K562 (cell line): ENCODE results near the gene TTN. TPM values are rescaled to one million over a fixed set of nuclear protein-coding genes. Genes with fewer than 3 reads are reported as not detected.

Experiments used
- ATF3 ChIP-seq, 2 experiments: fragments of 450-650 bp in 1 of 2; sonication (generic) in 1 of 2; formaldehyde crosslinking in 1 of 2; IDR thresholded peaks in 1 of 2; conservative IDR thresholded peaks in 1 of 2; 2 replicates each; pipeline versions ENCODE4 v1.6.1 to v1.8.1; 2016 to 2023; ENCODE audit warnings: mild to moderate bottlenecking in 2 of 2, moderate library complexity in 2 of 2, inconsistent platforms in 1 of 2, missing genetic modification reagents in 1 of 2
- C11orf30 ChIP-seq: fragments of 450-650 bp; IDR thresholded peaks from 2 replicates; pipeline ENCODE4 v1.6.1; 2016; ENCODE audit warnings: low read depth, mild to moderate bottlenecking
- CBX1 ChIP-seq: sonication (generic); IDR thresholded peaks from 2 replicates; pipeline ENCODE4 v1.6.1; 2016; ENCODE audit warnings: antibody characterized with exemption, low read depth, mild to moderate bottlenecking
- CEBPB ChIP-seq: fragments of 450-650 bp; IDR thresholded peaks from 2 replicates; pipeline ENCODE4 v1.6.1; 2016; ENCODE audit warnings: missing genetic modification characterization, missing compliant biosample characterization
- CHD4 ChIP-seq: fragments of 200-600 bp; sonication (generic); IDR thresholded peaks from 3 replicates; pipeline ENCODE4 v1.6.1; 2012; ENCODE audit warnings: low read depth, mild to moderate bottlenecking, mixed read lengths, low read length, inconsistent platforms; ENCODE audit not compliant: insufficient read depth, insufficient replicate concordance, poor library complexity, severe bottlenecking
- CREM ChIP-seq: IDR thresholded peaks from 2 replicates; pipeline ENCODE4 v1.6.1; 2014; ENCODE audit warnings: antibody characterized with exemption, low read depth
- FOXK2 ChIP-seq, 2 experiments: fragments of 450-650 bp; IDR thresholded peaks in 1 of 2; conservative IDR thresholded peaks in 1 of 2; 2 replicates each; pipeline ENCODE4 v1.6.1; 2016; ENCODE audit warnings: low read depth in 2 of 2, mild to moderate bottlenecking in 1 of 2
- GABPA ChIP-seq: fragments of 200-800 bp; sonication (Bioruptor generic); conservative IDR thresholded peaks from 2 replicates; pipeline ENCODE4 v1.6.1; 2016; ENCODE audit warnings: low read depth, missing genetic modification characterization, missing compliant biosample characterization
- GTF2E2 ChIP-seq: fragments of 200-800 bp; sonication (Bioruptor generic); IDR thresholded peaks from 2 replicates; pipeline ENCODE4 v1.6.1; 2016; ENCODE audit warnings: missing genetic modification characterization, missing compliant biosample characterization
- MBD2 ChIP-seq: sonication (generic); IDR thresholded peaks from 2 replicates; pipeline ENCODE4 v1.6.1; 2016; ENCODE audit warnings: low read depth, borderline replicate concordance
- MED1 ChIP-seq: sonication (generic); formaldehyde crosslinking; IDR thresholded peaks from 2 replicates; pipeline ENCODE4 v1.8.1; 2023; ENCODE audit warnings: missing genetic modification reagents, borderline replicate concordance
- MTA3 ChIP-seq: fragments of 450-650 bp; formaldehyde crosslinking; IDR thresholded peaks from 2 replicates; pipeline ENCODE4 v1.6.1; 2017; ENCODE audit warnings: mild to moderate bottlenecking, borderline replicate concordance
- PHF20 ChIP-seq: fragments of 450-650 bp; IDR thresholded peaks from 2 replicates; pipeline ENCODE4 v1.6.1; 2018; ENCODE audit not compliant: partially characterized antibody
- POLR2AphosphoS2 ChIP-seq: IDR thresholded peaks from 2 replicates; pipeline ENCODE4 v1.6.1; 2012; ENCODE audit warnings: low read length, improper control_type of control experiment
- RB1 ChIP-seq: fragments of 450-650 bp; IDR thresholded peaks from 2 replicates; pipeline ENCODE4 v1.6.1; 2017; ENCODE audit warnings: low read depth, mild to moderate bottlenecking
- SMARCB1 ChIP-seq: IDR thresholded peaks from 2 replicates; pipeline ENCODE4 v1.6.1; 2011; ENCODE audit warnings: improper control_type of control experiment, low read depth; ENCODE audit not compliant: insufficient read length
- SP2 ChIP-seq: IDR thresholded peaks from 2 replicates; pipeline ENCODE4 v1.6.1; 2011; ENCODE audit warnings: mild to moderate bottlenecking, low read depth, low read length, moderate library complexity; ENCODE audit not compliant: poor library complexity, severe bottlenecking; ENCODE audit errors: extremely low read depth
- TRIM28 ChIP-seq: fragments of 450-650 bp; IDR thresholded peaks from 2 replicates; pipeline ENCODE4 v1.6.1; 2017
- TSHZ1 ChIP-seq: fragments of 250-450 bp; sonication (Bioruptor Pico); IDR thresholded peaks from 2 replicates; pipeline ENCODE4 v1.4.0; 2020; ENCODE audit warnings: mild to moderate bottlenecking, moderate library complexity
- ZNF263 ChIP-seq: sonication (generic); formaldehyde crosslinking; IDR thresholded peaks from 2 replicates; pipeline ENCODE4 v1.8.0; 2022; ENCODE audit warnings: mild to moderate bottlenecking, missing genetic modification reagents, borderline replicate concordance
- ZNF780A ChIP-seq: fragments of 250-450 bp; sonication (Bioruptor Pico); IDR thresholded peaks from 2 replicates; pipeline ENCODE4 v1.5.0; 2021; ENCODE audit warnings: mild to moderate bottlenecking
- polyA plus RNA-seq, 8 experiments: library from polyadenylated mRNA; depleted of rRNA in 4 of 8; stranded (reverse) in 5 of 8; unstranded in 3 of 8; fragments of >200 nt; fragmentation: Nextera tagmentation in 2 of 8; fragmentation: Illumina TruSeq in 1 of 8; extraction: Ambion mirVana in 2 of 8; extraction: Trizol in 1 of 8; gene quantifications; 2 replicates each; pipeline versions ENCODE4 v1.2.1 to v1.2.3, GENCODE V29; 2011 to 2014; ENCODE audit warnings: inconsistent platforms in 1 of 8, missing spikeins in 1 of 8
- total RNA-seq, 7 experiments: library from RNA; depleted of rRNA in 6 of 7; stranded (reverse); fragments of >200 nt in 6 of 7; fragmentation: Illumina TruSeq in 2 of 7; extraction: Trizol in 2 of 7; gene quantifications; 2 replicates each; pipeline versions ENCODE4 v1.2.1 to v1.2.3, GENCODE V29; 2011 to 2021; ENCODE audit warnings: low replicate concordance in 1 of 7
- TF ChIP-seq, protein P1 (sequence below): fragments of 250-450 bp; sonication (Bioruptor Pico); IDR thresholded peaks from 2 replicates; pipeline ENCODE4 v1.9.0; 2021; ENCODE audit warnings: mild to moderate bottlenecking, inconsistent platforms

TTN gene
- total and polyA plus RNA-seq, 9 of the 15 experiments (the other 6 are each of a cell fraction or from before 2014, with no cell fraction given): under 0.01 to 0.20 (median 0.04) TPM; not detected in 1

DNA sequence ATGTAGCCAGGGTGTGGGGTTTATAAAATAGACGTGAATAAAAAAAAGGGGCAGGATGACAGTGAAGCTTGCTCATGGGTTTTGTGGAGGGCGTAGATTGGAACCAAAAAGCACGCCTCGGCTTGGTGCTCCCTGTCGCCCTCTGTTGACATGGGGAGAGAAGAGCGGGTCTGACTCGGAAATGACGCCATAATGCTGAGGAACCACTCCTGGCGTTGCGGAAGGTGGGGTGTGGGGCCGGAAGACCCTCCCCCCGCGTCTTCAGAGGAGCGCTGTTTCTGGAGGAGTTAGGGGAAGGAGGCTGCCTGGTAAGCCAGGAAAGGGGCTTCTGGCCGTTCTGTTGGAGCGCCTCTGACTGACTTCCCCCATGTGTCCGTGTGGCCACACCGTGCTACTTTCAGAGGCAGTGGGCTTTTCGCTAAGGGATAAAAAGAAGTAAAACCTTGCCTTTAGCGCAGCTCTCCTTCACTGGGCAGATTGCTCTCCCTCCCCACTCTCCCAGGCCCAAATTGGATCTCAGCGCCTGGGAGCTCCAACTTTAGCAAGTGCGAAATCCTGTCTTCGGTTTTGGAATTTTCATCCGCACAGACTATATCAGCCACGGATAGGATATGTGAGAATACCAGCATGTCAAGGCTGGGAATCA lies 284.1 kb downstream of the TTN start (continued):
- no peak for TF ChIP-seq CHD4
- TF ChIP-seq C11orf30: peak; percentile 72
- no peak; the same call in 1 of the 2 replicates for TF ChIP-seq ZNF263
- TF ChIP-seq MED1 (CRISPR knock-in tag): no peak
- peak; percentile 82 to 89 for TF ChIP-seq FOXK2 (conservative IDR thresholded peaks at IDR 0.05 in 1 of 2, IDR thresholded peaks at IDR 0.05 in 1 of 2; ENCODE audit: low read depth in 2 of 2)
- TF ChIP-seq, protein P1, sequence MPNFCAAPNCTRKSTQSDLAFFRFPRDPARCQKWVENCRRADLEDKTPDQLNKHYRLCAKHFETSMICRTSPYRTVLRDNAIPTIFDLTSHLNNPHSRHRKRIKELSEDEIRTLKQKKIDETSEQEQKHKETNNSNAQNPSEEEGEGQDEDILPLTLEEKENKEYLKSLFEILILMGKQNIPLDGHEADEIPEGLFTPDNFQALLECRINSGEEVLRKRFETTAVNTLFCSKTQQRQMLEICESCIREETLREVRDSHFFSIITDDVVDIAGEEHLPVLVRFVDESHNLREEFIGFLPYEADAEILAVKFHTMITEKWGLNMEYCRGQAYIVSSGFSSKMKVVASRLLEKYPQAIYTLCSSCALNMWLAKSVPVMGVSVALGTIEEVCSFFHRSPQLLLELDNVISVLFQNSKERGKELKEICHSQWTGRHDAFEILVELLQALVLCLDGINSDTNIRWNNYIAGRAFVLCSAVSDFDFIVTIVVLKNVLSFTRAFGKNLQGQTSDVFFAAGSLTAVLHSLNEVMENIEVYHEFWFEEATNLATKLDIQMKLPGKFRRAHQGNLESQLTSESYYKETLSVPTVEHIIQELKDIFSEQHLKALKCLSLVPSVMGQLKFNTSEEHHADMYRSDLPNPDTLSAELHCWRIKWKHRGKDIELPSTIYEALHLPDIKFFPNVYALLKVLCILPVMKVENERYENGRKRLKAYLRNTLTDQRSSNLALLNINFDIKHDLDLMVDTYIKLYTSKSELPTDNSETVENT (CRISPR knock-in tag): peak; percentile 66; the same call in 1 of the 2 replicates
- peak; percentile 85; the same call in 1 of the 2 replicates for TF ChIP-seq POLR2AphosphoS2
- peak; percentile 71; the same call in 1 of the 2 replicates for TF ChIP-seq GTF2E2 (tag)
- peak; percentile 84 for TF ChIP-seq PHF20
- TF ChIP-seq SMARCB1: peak; percentile 40
- TF ChIP-seq ATF3 (IDR thresholded peaks at IDR 0.05): peak; percentile 80
- peak; percentile 86; the same call in 1 of the 2 replicates for TF ChIP-seq ATF3 (CRISPR knock-in tag; conservative IDR thresholded peaks at IDR 0.05)
- TF ChIP-seq TRIM28: 0 out of 2 replicates have a peak, but pooled peaks have one; percentile 47
- no peak for TF ChIP-seq TSHZ1 (CRISPR knock-in tag)
- peak; percentile 97 for TF ChIP-seq GABPA (tag)
- peak; percentile 47 for TF ChIP-seq SP2
- peak; percentile 84 for TF ChIP-seq RB1
- peak; percentile 81 for TF ChIP-seq CEBPB
- TF ChIP-seq MTA3: peak; percentile 76; the same call in 1 of the 2 replicates
- peak; percentile 97 for TF ChIP-seq CBX1
- TF ChIP-seq MBD2: peak; percentile 85
- no peak for TF ChIP-seq ZNF780A (CRISPR knock-in tag)
- peak; percentile 99 for TF ChIP-seq CREM
